Brain pericyte (primary cell): ENCODE data around the gene CYP1B1.
"Not testable (repeated sequence)": the region's sequence is repeated elsewhere in the genome, so short reads cannot be mapped to it uniquely, and the experiment has no call there.

Experiments used
- DNase-seq: peaks from one replicate; pipeline ENCODE4 v3.0.0-alpha.2; 2012; ENCODE audit warnings: low read depth, low spot score

Gene CYP1B1

GRCh38 chr2:38075507-38076151 lies at the start of gene CYP1B1:
TSS of gene CYP1B1 (minus strand) at chr2:38076151. CDS start at chr2:38075388, 763 bp downstream.
- DNase-seq: no peak

GRCh38 chr2:38125007-38125406 lies 49.1 kb upstream of the CYP1B1 start:
- no peak for DNase-seq

- no peak for DNase-seq
These were observed 48.0 kb upstream of the CYP1B1 start for GRCh38 chr2:38123911-38124310.

- DNase-seq: no peak
These were observed 46.4 kb upstream of the CYP1B1 start for GRCh38 chr2:38122344-38122743.

- no peak for DNase-seq
These were observed 45.5 kb upstream of the CYP1B1 start for GRCh38 chr2:38121481-38121880.

GRCh38 chr2:38120829-38121228 lies 44.9 kb upstream of the CYP1B1 start:
- no peak for DNase-seq

GRCh38 chr2:38120264-38120592 lies 44.3 kb upstream of the CYP1B1 start:
- DNase-seq: no peak

GRCh38 chr2:38116762-38117161 lies 40.8 kb upstream of the CYP1B1 start:
- DNase-seq: no peak

- peak; percentile 42 for DNase-seq
These were observed 39.5 kb upstream of the CYP1B1 start for GRCh38 chr2:38115216-38116032.

GRCh38 chr2:38113981-38114708 lies 38.2 kb upstream of the CYP1B1 start:
- DNase-seq: no peak

- no peak for DNase-seq
These were observed 37.1 kb upstream of the CYP1B1 start for GRCh38 chr2:38113051-38113450.

GRCh38 chr2:38111350-38111749 lies 35.4 kb upstream of the CYP1B1 start:
- DNase-seq: not testable (repeated sequence)

GRCh38 chr2:38109732-38110181 lies 33.8 kb upstream of the CYP1B1 start:
- no peak for DNase-seq

GRCh38 chr2:38108907-38109731 lies 33.2 kb upstream of the CYP1B1 start:
- DNase-seq: no peak

GRCh38 chr2:38107738-38108410 lies 31.9 kb upstream of the CYP1B1 start:
- DNase-seq: no peak

- no peak for DNase-seq
These were observed 30.6 kb upstream of the CYP1B1 start for GRCh38 chr2:38106405-38107094.

GRCh38 chr2:38105922-38106321 lies 30.0 kb upstream of the CYP1B1 start:
- DNase-seq: no peak

GRCh38 chr2:38104598-38104997 lies 28.6 kb upstream of the CYP1B1 start:
- DNase-seq: no peak

GRCh38 chr2:38100328-38100727 lies 24.4 kb upstream of the CYP1B1 start:
- no peak for DNase-seq
